OCI-LY7 (cell line): ENCODE results near the gene ADPGK. TPM values are rescaled to one million over a fixed set of nuclear protein-coding genes. Genes with fewer than 3 reads are reported as not detected.

Experiments
- Bru-seq: library from RNA; stranded (reverse); fragments of 400-500 nt; gene quantifications from one replicate; lab custom pipeline; 2021; lab: Mats Ljungman, UMichigan
- BruChase-seq, 2 experiments: library from RNA; stranded (reverse); fragments of 400-500 nt; gene quantifications; one replicate each; lab custom pipeline; 2021; lab: Mats Ljungman, UMichigan
- BruUV-seq: library from RNA; stranded (reverse); fragments of 400-500 nt; replicated peaks from 2 replicates; lab custom pipeline; 2021; lab: Mats Ljungman, UMichigan
- CTCF ChIA-PET: fragments of 300-600 bp; sonication (Branson Sonifier 250); formaldehyde crosslinking; loops from one replicate; lab custom pipeline; 2022; ENCODE audit warnings: antibody characterized with exemption; ENCODE audit not compliant: unreplicated experiment; lab: Charles Lee
- POLR2A ChIA-PET: fragments of 300-600 bp; sonication (Branson Sonifier 250); formaldehyde crosslinking; loops from one replicate; lab custom pipeline; 2022; ENCODE audit warnings: antibody characterized with exemption; lab: Charles Lee
- DNase-seq: peaks from one replicate; pipeline ENCODE4 v3.0.0-alpha.2; 2015; ENCODE audit warnings: low spot score
- H2AFZ ChIP-seq: fragments of 200-600 bp; sonication (generic), shearing (Covaris generic); 2 replicates; pipeline ENCODE4 v1.6.1; 2014; ENCODE audit warnings: mild to moderate bottlenecking, antibody characterized with exemption, low read length, moderate library complexity
- H3K27ac ChIP-seq: fragments of 200-600 bp; sonication (generic); 2 replicates; pipeline ENCODE4 v1.5.1; 2014; ENCODE audit warnings: mixed run types, low read depth, mild to moderate bottlenecking, moderate library complexity, low read length, inconsistent platforms; ENCODE audit not compliant: poor library complexity, severe bottlenecking
- H3K36me3 ChIP-seq: fragments of 200-600 bp; sonication (generic); 2 replicates; pipeline ENCODE4 v1.6.1; 2014; ENCODE audit warnings: mild to moderate bottlenecking, antibody characterized with exemption, low read length, moderate library complexity, mixed read lengths; ENCODE audit not compliant: insufficient read depth
- H3K4me1 ChIP-seq: fragments of 200-600 bp; sonication (generic); 2 replicates; pipeline ENCODE4 v1.5.1; 2014; ENCODE audit warnings: mild to moderate bottlenecking, low read length; ENCODE audit not compliant: insufficient read depth, poor library complexity, severe bottlenecking
- H3K4me2 ChIP-seq: fragments of 200-600 bp; sonication (generic); 2 replicates; pipeline ENCODE4 v1.6.1; 2014; ENCODE audit warnings: mild to moderate bottlenecking, low read length
- H3K4me3 ChIP-seq: fragments of 200-600 bp; sonication (generic); 2 replicates; pipeline ENCODE4 v1.5.1; 2014; ENCODE audit warnings: mild to moderate bottlenecking, low read depth, low read length; ENCODE audit not compliant: poor library complexity, severe bottlenecking
- H3K79me2 ChIP-seq: fragments of 200-600 bp; sonication (generic); 2 replicates; pipeline ENCODE4 v1.6.1; 2016; ENCODE audit warnings: low read depth, mild to moderate bottlenecking, low read length, moderate library complexity, mixed read lengths; ENCODE audit not compliant: insufficient read depth
- H3K9me2 ChIP-seq: fragments of 200-600 bp; sonication (generic); 2 replicates; pipeline ENCODE4 v1.6.1; 2016; ENCODE audit warnings: mild to moderate bottlenecking, low read length, mixed read lengths; ENCODE audit not compliant: insufficient read depth
- H3K9me3 ChIP-seq: fragments of 200-600 bp; sonication (generic); 2 replicates; pipeline ENCODE4 v1.6.1; 2014; ENCODE audit warnings: mild to moderate bottlenecking, mixed run types, low read length, mixed read lengths
- H4K20me1 ChIP-seq: fragments of 200-600 bp; sonication (generic); 2 replicates; pipeline ENCODE4 v1.6.1; 2014; ENCODE audit warnings: mild to moderate bottlenecking, antibody characterized with exemption, low read length, moderate library complexity, mixed read lengths; ENCODE audit not compliant: insufficient read depth
- CTCF ChIP-seq: fragments of 200-600 bp; sonication (generic); conservative IDR thresholded peaks from 2 replicates; pipeline ENCODE4 v1.5.1; 2014; ENCODE audit warnings: mild to moderate bottlenecking, antibody characterized with exemption, low read length, moderate library complexity, mixed read lengths
- EZH2phosphoT487 ChIP-seq: fragments of 200-600 bp; sonication (generic); IDR thresholded peaks from 2 replicates; pipeline ENCODE4 v1.6.1; 2018; ENCODE audit warnings: low read depth, borderline replicate concordance, mild to moderate bottlenecking, mixed run types, antibody characterized with exemption, low read length, moderate library complexity, mixed read lengths
- intact Hi-C: fragments of 100-400 bp; cut with micrococcal nuclease; formaldehyde crosslinking; loops from one replicate; pipeline ENCODE4 v1.10.0; 2022; ENCODE audit not compliant: unreplicated experiment
- long read RNA-seq: library from polyadenylated mRNA; stranded (forward); transcript quantifications from one replicate; pipeline ENCODE4 v2.0.0, GENCODE V29; 2022
- total RNA-seq, 2 experiments: library from RNA; depleted of rRNA in 1 of 2; stranded (reverse); fragments of >200 nt in 1 of 2; shearing (Covaris generic) in 1 of 2; gene quantifications; 2 replicates each; pipeline ENCODE4 v1.2.3, GENCODE V29; 2014 to 2022

Gene ADPGK
- total RNA-seq (2014; rRNA removed; shearing (Covaris generic)): 86.8 and 112 TPM in 2 replicates
- 70.7 and 74.9 TPM in 2 replicates for total RNA-seq (2022)
- percentile 93 among the genes with signal in this experiment for Bru-seq, nascent RNA
- BruChase-seq, experiment 1, labeled RNA remaining after a 6-hour chase: percentile 89 among the genes with signal in this experiment
- percentile 92 among the genes with signal in this experiment for BruChase-seq, experiment 2, labeled RNA remaining after a 2-hour chase
- long read RNA-seq, transcript ADPGK-201 (7 exons, 2,557 nt): major isoform, 13 of 177 reads
- long read RNA-seq, transcript ADPGK-210 (7 exons, 2,716 nt): minor isoform, 7 of 177 reads
- long read RNA-seq, partial matches to known transcripts: 33 of 177 reads
- long read RNA-seq, other reads (novel, unspliced or antisense): 117 of 177 reads

- DNase-seq: peak; percentile 96
- H3K79me2 ChIP-seq: peaks cover 40% of the 10 kb centered on the region
- H3K27ac ChIP-seq: peak within 1 kb of the TSS; percentile 50
- no peak for TF ChIP-seq EZH2phosphoT487
- TF ChIP-seq CTCF: peak; percentile 80
- no peaks in the 10 kb centered on the region for H3K9me2 ChIP-seq
- peak within 1 kb of the TSS; percentile 90 for H3K4me2 ChIP-seq
- H3K9me3 ChIP-seq: no peaks in the 10 kb centered on the region
- H3K4me1 ChIP-seq: peaks cover 22% of the 10 kb centered on the region
- TSS peak; percentile 93 for BruUV-seq
- peaks cover 17% of the 10 kb centered on the region for H4K20me1 ChIP-seq
- CTCF ChIA-PET: no interaction called here
- peaks cover 31% of the 10 kb centered on the region for H3K36me3 ChIP-seq
- intact Hi-C loops: loop anchor here (5.0 kb wide), 5 partner anchors 62 to 848 kb away; partner anchors contain the start of genes NEO1, NPTN and PARP6
- H2AFZ ChIP-seq: peak within 1 kb of the TSS; percentile 92
- POLR2A ChIA-PET: interaction anchor here (0.6 to 1.2 kb wide), 6 partner anchors 15 to 310 kb away, joined by 3 to 5 read pairs (median 3); no protein-coding TSS in a partner anchor
- H3K4me3 ChIP-seq: peak within 1 kb of the TSS; percentile 93
These were observed at the start of gene ADPGK for GRCh38 chr15:72783640-72784455. Gene ADPGK, minus strand, starts transcription at chr15:72783758. Its CDS starts 67 bp downstream, at chr15:72783691.

DNA sequence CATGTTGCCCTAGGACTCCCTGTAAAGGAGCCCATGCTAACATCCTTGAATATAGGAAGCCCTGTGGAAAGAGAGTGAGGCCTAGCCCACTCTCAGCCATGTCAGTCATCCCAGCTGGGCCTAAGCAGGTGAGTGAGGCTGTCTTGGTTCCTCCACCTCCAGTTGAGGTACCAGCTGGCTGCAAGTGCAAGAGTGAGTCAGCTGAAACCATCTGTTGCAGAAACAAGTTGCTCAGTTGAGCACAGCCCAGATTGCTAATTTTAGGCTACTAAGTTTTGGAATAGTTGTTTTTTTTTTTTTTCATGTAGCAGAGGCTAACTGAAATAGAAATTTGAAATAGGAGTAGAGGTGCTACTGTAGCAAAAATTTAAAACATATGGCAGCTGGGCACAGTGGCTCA lies 43.7 kb upstream of the ADPGK start:
- Histone ChIP-seq H3K27ac (no peak overlapping the region), H3K79me2 (no peaks in the 10 kb centered on the region), H3K9me2 (no peaks in the 10 kb centered on the region), H3K4me1 (no peaks in the 10 kb centered on the region), H2AFZ (no peak overlapping the region), H3K4me3 (no peak overlapping the region), H4K20me1 (no peaks in the 10 kb centered on the region), H3K36me3 (no peaks in the 10 kb centered on the region), H3K4me2 (no peak overlapping the region), H3K9me3 (no peaks in the 10 kb centered on the region)
- ChIA-PET POLR2A (interaction anchor here (0.6 to 1.2 kb wide), 3 partner anchors 10 to 445 kb away, joined by 3 read pairs; no protein-coding TSS in a partner anchor), CTCF (no interaction called here)
- DNase-seq: no peak
- intact Hi-C loops: no loop called here
- TF ChIP-seq CTCF: no peak
- TF ChIP-seq EZH2phosphoT487: no peak
- BruUV-seq: no TSS peak
